ENCODE measurements around the gene HSD17B10.
"Not testable (repeated sequence)": the region's sequence is repeated elsewhere in the genome, so short reads cannot be mapped to it uniquely, and the experiment has no call there.

Gene HSD17B10

GRCh38 chrX:53433651-53434639 lies at the start of gene HSD17B10:
HSD17B10 (minus strand) TSS chrX:53434370; CDS start chrX:53434345, 25 bp downstream.
- DNase-seq (ENCODE audit: low spot score), result peak; percentile 86

- no peak for DNase-seq (ENCODE audit: low spot score)
Observed at GRCh38 chrX:53483416-53483815, 49.2 kb upstream of the HSD17B10 start.

- peak; percentile 44 for DNase-seq (ENCODE audit: low spot score)
Observed at GRCh38 chrX:53481816-53482465, 47.8 kb upstream of the HSD17B10 start.

- DNase-seq (ENCODE audit: low spot score), result no peak
Observed at GRCh38 chrX:53481093-53481492, 46.9 kb upstream of the HSD17B10 start.

GRCh38 chrX:53479301-53479700 lies 45.1 kb upstream of the HSD17B10 start:
- no peak for DNase-seq (ENCODE audit: low spot score)

DNA sequence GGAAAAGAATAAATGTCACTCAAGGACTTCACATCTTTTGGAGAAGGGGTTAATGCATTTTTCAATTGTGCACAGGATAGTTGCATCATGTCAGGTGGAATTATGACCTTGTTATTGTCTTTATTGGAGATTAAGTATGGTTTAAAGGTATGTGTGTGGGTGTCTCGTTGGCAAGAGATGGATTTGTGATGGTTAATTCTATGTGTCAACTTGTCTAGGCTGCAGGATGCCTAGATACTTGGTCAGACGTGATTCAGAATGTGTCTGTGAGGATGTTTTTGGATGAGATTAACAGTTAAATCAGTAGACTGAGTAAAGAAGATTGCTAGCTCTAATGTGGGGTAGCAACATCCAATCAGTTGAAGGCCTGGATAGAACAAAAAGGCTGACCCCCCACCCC lies 42.2 kb upstream of the HSD17B10 start:
- DNase-seq (ENCODE audit: low spot score), result no peak

GRCh38 chrX:53474707-53475106 lies 40.5 kb upstream of the HSD17B10 start:
- DNase-seq (ENCODE audit: low spot score), result no peak

DNA sequence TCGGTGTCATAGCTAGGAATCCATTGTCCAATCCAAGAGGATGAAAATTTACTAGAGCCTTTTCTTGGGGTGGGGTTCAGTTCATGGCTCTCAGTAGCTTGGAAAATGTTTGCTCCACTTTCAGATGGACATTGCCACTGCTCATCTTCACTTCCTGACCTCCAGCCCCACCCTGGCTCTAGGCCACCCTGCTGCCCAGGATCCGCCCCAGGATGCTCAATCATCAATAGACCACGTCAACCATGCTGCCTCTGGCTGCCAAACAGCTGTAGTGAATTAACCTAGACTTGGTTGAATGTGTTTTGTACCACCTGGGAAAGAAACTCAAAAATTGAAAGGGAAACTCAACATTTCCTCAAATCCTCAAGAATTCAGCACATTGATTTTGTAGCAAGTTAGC lies 37.2 kb upstream of the HSD17B10 start:
- DNase-seq (ENCODE audit: low spot score), result no peak

DNA sequence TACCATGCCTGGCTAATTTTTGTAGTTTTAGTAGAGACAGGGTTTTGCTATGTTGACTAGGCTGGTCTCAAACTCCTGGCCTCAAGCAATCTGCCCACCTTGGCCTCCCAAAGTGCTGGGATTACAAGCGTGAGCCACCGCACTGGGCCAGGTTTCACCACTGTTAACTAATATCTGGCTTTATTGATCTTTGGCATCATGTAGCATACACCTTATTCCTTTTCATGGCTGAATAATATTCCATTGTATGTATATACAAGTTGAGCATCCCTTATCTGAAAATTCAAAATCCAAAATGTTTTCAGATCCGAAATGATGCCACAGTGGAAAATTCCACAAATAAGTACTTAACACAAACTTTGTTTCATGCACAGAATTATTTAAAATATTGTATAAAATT lies 34.5 kb upstream of the HSD17B10 start:
- DNase-seq (ENCODE audit: low spot score), result not testable (repeated sequence)

GRCh38 chrX:53458082-53458481 lies 23.9 kb upstream of the HSD17B10 start:
- no peak for DNase-seq (ENCODE audit: low spot score)

- DNase-seq (ENCODE audit: low spot score), result no peak
Observed at GRCh38 chrX:53456254-53456653, 22.1 kb upstream of the HSD17B10 start.

DNA sequence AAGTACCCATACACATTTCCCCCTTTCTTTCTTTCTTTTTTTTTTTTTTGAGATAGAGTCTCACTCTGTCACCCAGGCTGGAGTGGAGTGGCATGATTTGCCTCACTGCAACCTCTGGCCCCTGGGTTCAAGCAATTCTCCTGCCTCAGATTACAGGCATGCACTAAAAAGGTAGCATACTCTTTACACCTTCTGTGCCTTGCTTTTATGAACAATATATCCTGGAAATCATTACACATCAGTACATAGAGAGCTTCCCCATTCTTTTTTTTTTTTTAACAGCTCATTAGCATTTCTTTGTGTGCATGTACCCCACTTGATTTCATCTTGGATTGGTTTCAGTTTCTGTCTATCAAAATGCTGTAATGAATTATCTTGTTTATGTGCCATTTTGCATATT lies 18.6 kb upstream of the HSD17B10 start:
- no peak for DNase-seq (ENCODE audit: low spot score)

DNA sequence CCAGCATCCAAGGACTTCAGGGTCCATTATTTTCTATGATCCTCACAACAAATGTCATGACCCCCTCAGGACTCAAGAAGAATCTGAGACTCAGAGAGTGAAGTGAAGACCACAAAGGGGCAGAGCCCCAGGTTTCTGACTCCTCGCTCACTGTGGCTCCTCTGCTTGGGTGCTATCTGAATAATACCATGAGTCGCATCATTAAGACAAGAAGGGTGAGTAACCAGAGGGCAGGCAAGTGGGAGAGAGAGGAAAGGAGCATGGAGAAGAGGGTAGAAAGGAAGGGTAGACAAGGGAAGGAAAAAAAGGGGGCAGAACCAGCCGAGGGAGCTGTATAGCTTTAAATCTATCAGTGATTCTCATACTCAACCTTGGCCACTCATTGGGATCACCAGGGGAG lies 15.5 kb upstream of the HSD17B10 start:
- DNase-seq (ENCODE audit: low spot score), result no peak

GRCh38 chrX:53447441-53447840 lies 13.3 kb upstream of the HSD17B10 start:
- no peak for DNase-seq (ENCODE audit: low spot score)

- DNase-seq (ENCODE audit: low spot score), result peak; percentile 48
Observed at GRCh38 chrX:53445977-53446376, 11.8 kb upstream of the HSD17B10 start.

- no peak for DNase-seq (ENCODE audit: low spot score)
Observed at GRCh38 chrX:53442322-53442631, 8.1 kb upstream of the HSD17B10 start.

- peak; percentile 77 for DNase-seq (ENCODE audit: low spot score)
Observed at GRCh38 chrX:53441531-53442321, 7.6 kb upstream of the HSD17B10 start.

DNA sequence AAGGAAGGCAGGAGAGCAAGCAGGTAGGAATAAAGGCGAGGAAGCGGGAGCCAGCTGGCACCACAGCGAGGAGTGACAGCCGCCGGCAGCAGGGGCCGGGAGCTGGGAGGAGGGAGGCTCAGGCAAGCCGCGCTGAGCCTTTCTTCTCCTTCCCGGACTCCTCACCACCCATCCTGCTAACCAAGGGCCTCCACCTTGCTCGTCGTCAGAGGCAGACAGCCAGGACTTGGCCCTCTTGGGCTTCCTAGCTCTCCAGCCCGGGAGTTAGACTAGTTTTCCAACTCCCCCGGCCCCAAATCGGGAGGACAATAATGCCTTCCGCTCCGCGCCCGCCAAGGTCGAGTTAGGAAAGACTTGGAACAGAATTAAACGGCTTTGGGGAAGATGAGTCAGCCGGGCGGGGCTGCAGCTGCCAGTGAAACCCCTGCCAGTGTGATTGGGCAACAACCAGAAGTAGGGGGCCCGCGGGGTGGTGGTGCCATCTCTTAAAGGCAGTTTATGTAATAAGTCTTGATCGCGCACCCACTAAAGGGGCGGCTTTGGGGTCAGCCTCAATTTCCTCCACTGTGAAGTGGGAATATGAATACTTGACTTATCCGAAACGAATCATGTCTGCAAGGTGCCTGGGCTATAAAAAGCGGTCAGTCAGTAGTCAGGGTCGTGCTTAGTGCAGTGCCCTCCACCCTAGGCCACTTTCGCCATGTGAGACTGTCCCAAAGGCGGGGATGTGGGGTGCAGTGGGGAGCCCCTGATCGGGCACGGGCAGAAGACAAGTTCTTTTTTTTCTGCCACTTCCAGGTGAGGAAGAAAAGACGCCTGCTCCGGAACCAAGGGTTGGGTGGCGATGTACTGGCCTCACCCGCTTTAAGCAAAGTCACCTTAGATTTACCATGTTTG lies 6.7 kb upstream of the HSD17B10 start:
- peak; percentile 16 for DNase-seq (ENCODE audit: low spot score)

DNA sequence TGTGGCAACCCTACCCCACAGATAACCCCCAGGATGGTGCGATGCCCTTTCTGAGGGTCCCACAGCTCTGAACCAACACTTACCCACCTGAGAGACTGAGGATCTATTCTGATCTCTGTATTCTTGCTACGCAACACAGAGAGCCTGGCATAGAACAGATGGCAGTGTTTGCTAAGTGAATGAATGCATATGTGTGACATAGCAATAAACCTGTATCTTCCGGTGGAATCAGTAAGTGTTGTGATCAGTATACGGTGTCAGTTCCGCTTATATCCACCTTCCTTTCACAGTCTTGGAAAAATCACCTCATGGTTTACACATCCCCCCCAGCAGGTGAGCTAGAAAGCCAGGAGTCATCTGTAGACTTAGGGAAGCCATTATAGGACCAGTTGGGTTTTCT lies 5.9 kb upstream of the HSD17B10 start:
- no peak for DNase-seq (ENCODE audit: low spot score)

DNA sequence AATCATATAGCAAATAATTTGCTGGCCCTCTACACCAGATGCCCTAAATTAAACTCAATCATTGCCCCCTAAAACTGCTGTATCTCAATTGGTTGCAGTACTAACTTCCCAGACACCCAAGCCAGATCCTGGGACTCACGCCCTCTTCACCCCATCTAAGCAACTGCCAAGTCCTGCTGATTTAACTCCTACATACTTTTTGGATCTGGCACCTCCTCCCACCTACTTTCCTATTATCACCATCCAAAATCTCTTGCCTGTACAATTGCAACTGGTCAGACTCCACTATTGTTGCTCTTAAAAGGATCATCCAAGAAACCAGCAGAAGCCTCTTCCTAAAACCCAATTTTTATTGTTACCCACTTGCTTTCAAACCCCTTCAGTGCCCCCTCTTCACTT lies 4.7 kb upstream of the HSD17B10 start:
- DNase-seq (ENCODE audit: low spot score), result no peak

GRCh38 chrX:53438174-53438831 lies 4.1 kb upstream of the HSD17B10 start:
- no peak for DNase-seq (ENCODE audit: low spot score)

All from hematopoietic multipotent progenitor cell treated with erythropoietin and hydrocortisone succinate and interleukin-3 and kit ligand, for 15 days (in vitro differentiated cells).